Measurements from ENCODE around the gene AMBP.

The AMBP gene

DNA sequence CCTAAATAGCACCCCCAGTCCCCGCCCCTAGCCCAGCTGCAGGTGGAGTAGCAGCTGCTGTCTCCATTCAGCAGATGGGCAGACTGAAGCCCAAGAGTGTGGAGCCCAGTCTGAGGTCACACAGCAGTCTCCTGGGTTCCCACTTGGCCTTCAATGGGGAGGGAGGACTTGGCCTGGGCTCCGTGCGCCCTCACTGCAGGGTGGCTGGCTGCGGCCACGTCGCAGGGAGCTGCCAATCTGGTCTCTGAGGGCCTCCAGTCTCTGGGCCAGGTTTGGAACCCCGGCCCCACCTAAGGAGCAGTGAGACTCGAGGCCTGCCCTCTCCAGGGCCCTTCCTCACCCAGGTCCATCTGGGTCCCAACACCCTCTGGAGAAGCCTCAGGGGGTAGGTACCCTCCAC, 13.6 kb upstream of the AMBP start:
- TF ChIP-seq, protein P1, sequence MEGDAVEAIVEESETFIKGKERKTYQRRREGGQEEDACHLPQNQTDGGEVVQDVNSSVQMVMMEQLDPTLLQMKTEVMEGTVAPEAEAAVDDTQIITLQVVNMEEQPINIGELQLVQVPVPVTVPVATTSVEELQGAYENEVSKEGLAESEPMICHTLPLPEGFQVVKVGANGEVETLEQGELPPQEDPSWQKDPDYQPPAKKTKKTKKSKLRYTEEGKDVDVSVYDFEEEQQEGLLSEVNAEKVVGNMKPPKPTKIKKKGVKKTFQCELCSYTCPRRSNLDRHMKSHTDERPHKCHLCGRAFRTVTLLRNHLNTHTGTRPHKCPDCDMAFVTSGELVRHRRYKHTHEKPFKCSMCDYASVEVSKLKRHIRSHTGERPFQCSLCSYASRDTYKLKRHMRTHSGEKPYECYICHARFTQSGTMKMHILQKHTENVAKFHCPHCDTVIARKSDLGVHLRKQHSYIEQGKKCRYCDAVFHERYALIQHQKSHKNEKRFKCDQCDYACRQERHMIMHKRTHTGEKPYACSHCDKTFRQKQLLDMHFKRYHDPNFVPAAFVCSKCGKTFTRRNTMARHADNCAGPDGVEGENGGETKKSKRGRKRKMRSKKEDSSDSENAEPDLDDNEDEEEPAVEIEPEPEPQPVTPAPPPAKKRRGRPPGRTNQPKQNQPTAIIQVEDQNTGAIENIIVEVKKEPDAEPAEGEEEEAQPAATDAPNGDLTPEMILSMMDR (IDR thresholded peaks at IDR 0.05; ENCODE audit: low read depth, low read length, missing control alignments) = no peak
- no peak for DNase-seq (ENCODE audit: extremely low read depth, low read depth)
- H3K4me3 ChIP-seq (replicated peaks; ENCODE audit: low read depth, low read length) = no peak overlapping the region

DNA sequence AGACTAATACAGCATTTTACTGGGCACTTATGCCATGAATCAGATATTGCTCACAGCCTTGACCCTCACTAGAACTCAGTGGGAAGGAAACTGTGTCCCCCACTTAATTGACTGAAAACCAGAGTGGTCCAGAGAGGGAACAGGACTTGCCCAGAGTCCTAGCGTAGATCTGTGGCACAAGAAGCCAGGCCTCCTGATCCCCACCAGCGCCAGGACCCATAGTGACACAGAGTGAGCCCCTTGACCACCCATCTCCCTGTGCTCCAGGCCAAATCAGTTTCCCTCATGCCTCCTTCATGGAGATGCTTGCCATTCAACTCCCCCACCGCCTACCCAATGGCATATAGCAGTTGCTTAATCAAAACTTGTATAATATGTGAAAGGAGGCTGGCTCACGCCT, 12.7 kb upstream of the AMBP start:
- TF ChIP-seq, protein P1 (IDR thresholded peaks at IDR 0.05; ENCODE audit: low read depth, low read length, missing control alignments) = no peak
- DNase-seq (ENCODE audit: extremely low read depth, low read depth) = no peak
- H3K4me3 ChIP-seq (replicated peaks; ENCODE audit: low read depth, low read length) = no peak overlapping the region

GRCh38 chr9:114089206-114089840, 11.2 kb upstream of the AMBP start:
- DNase-seq (ENCODE audit: extremely low read depth, low read depth) = no peak
- H3K4me3 ChIP-seq (replicated peaks; ENCODE audit: low read depth, low read length) = no peak overlapping the region
- TF ChIP-seq, protein P1 (IDR thresholded peaks at IDR 0.05; ENCODE audit: low read depth, low read length, missing control alignments) = no peak

DNA sequence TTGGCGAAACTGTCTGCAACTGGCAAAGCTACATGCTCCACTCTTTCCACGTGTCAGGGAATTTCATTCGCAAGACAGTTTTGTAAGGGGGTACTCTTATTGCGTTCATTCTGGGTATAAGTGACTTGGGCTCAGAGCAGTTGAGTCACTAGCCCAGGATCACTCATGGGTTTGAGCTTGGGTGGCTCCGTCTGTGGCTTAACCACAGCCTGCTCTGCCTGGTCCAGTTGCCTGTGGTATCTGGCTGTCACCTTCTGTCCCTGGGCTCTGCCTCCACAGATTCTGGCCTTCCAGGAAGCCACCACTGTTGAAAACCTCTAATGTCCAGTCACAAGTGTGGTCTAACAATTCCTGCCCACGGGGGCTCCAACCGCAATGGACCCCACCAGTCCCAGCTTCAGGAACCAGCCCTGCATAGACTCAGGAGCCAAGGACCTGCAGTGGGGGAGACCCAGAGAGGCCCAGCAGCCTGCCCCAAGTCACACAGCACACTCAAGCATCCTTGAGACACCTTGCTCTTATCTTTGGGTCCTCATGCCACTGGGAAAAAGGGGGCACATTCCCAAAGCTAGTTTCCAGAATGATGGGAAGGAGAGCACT, 10.6 kb upstream of the AMBP start:
- no peak overlapping the region for H3K4me3 ChIP-seq (replicated peaks; ENCODE audit: low read depth, low read length)
- DNase-seq (ENCODE audit: extremely low read depth, low read depth) = no peak
- TF ChIP-seq, protein P1 (IDR thresholded peaks at IDR 0.05; ENCODE audit: low read depth, low read length, missing control alignments) = no peak

DNA sequence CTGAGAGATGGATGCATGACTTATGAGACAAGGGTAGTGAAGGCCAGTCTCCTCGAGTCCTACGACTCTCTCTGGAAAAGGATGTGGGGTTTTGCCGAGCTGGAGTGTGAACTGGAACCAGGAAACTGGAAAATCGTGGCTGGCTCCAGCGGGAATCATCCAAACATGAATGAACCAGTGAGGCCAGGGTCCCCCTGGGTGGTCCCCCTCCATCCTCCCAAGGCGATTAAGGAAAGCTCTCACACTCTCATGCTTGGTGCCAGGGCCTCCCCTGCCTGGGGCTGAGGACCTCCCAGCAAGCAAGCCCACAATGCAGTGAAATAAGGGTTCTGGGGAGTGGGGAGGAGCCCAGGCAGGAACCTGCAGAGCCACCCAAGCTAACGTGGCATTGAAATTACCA, 9.6 kb upstream of the AMBP start:
- no peak for DNase-seq (ENCODE audit: extremely low read depth, low read depth)
- TF ChIP-seq, protein P1 (IDR thresholded peaks at IDR 0.05; ENCODE audit: low read depth, low read length, missing control alignments) = no peak
- no peak overlapping the region for H3K4me3 ChIP-seq (replicated peaks; ENCODE audit: low read depth, low read length)

GRCh38 chr9:114086607-114087006, 8.5 kb upstream of the AMBP start:
- DNase-seq (ENCODE audit: extremely low read depth, low read depth) = no peak
- no peak overlapping the region for H3K4me3 ChIP-seq (replicated peaks; ENCODE audit: low read depth, low read length)
- TF ChIP-seq, protein P1 (IDR thresholded peaks at IDR 0.05; ENCODE audit: low read depth, low read length, missing control alignments) = no peak
